WTC11 (cell line): Measurements from ENCODE around the gene TLX1. TPM values are rescaled to one million over a fixed set of nuclear protein-coding genes. Genes with fewer than 3 reads are reported as not detected.

Experiments
- ATAC-seq: fragments of 200-7000 bp; cut with Tn5 transposase; 2 replicates; pipeline ENCODE4 v1.10.0; 2021; ENCODE audit warnings: mild to moderate bottlenecking, moderate library complexity
- CTCF ChIA-PET: fragments of 300-600 bp; sonication (Branson Sonifier 250); formaldehyde crosslinking; loops from one replicate; lab custom pipeline; 2021; ENCODE audit warnings: antibody characterized with exemption; lab: Charles Lee
- POLR2A ChIA-PET: fragments of 350-600 bp; sonication (Branson Sonifier 250); formaldehyde crosslinking; loops from one replicate; lab custom pipeline; 2021; ENCODE audit warnings: antibody characterized with exemption; lab: Charles Lee
- DNase-seq: peaks from one replicate; pipeline ENCODE4 v3.0.0; 2021; ENCODE audit warnings: low spot score
- H3K27ac Mint-ChIP-seq: 2 replicates; pipeline ENCODE4 v1.8.0; 2021; ENCODE audit warnings: mixed read lengths
- H3K27me3 Mint-ChIP-seq: 2 replicates; pipeline ENCODE4 v1.8.0; 2021; ENCODE audit warnings: low read depth, mild to moderate bottlenecking, moderate library complexity, mixed read lengths
- H3K36me3 Mint-ChIP-seq: 2 replicates; pipeline ENCODE4 v1.8.0; 2021; ENCODE audit warnings: mixed read lengths
- H3K4me1 Mint-ChIP-seq: 2 replicates; pipeline ENCODE4 v1.8.0; 2022; ENCODE audit warnings: mixed read lengths
- H3K4me3 Mint-ChIP-seq: 2 replicates; pipeline ENCODE4 v1.8.0; 2021; ENCODE audit warnings: mild to moderate bottlenecking, moderate library complexity, mixed read lengths
- H3K9me3 Mint-ChIP-seq: 2 replicates; pipeline ENCODE4 v1.8.0; 2021; ENCODE audit warnings: mixed read lengths
- ARID4B ChIP-seq: sonication (generic); formaldehyde crosslinking; IDR thresholded peaks from 2 replicates; pipeline ENCODE4 v1.8.0; 2023; ENCODE audit warnings: missing genetic modification reagents, mild to moderate bottlenecking, borderline replicate concordance
- ATF2 ChIP-seq: sonication (generic); formaldehyde crosslinking; IDR thresholded peaks from 2 replicates; pipeline ENCODE4 v1.8.1; 2022; ENCODE audit warnings: low read depth, missing genetic modification reagents, borderline replicate concordance
- ATF6 ChIP-seq: sonication (generic); formaldehyde crosslinking; IDR thresholded peaks from 2 replicates; pipeline ENCODE4 v1.8.1; 2023; ENCODE audit warnings: mild to moderate bottlenecking, missing genetic modification reagents
- CDX4 ChIP-seq: fragments of 250-450 bp; sonication (Bioruptor Pico); IDR thresholded peaks from 2 replicates; pipeline ENCODE4 v1.9.0; 2021; ENCODE audit warnings: moderate library complexity, mild to moderate bottlenecking, inconsistent platforms, borderline replicate concordance
- EMX1 ChIP-seq: fragments of 250-450 bp; sonication (Bioruptor Pico); IDR thresholded peaks from 2 replicates; pipeline ENCODE4 v1.8.0; 2021; ENCODE audit warnings: mild to moderate bottlenecking
- ESRRA ChIP-seq: sonication (generic); formaldehyde crosslinking; IDR thresholded peaks from 2 replicates; pipeline ENCODE4 v1.8.1; 2022; ENCODE audit warnings: mild to moderate bottlenecking, missing genetic modification reagents, borderline replicate concordance
- FOXK1 ChIP-seq: sonication (generic); formaldehyde crosslinking; IDR thresholded peaks from 2 replicates; pipeline ENCODE4 v1.8.0; 2022; ENCODE audit warnings: mild to moderate bottlenecking, moderate library complexity, missing genetic modification reagents
- FOXP4 ChIP-seq: sonication (generic); formaldehyde crosslinking; IDR thresholded peaks from 2 replicates; pipeline ENCODE4 v1.8.0; 2022; ENCODE audit warnings: mild to moderate bottlenecking, missing genetic modification reagents
- IRF2 ChIP-seq: sonication (generic); formaldehyde crosslinking; IDR thresholded peaks from 2 replicates; pipeline ENCODE4 v1.8.0; 2022; ENCODE audit warnings: low read depth, missing genetic modification reagents, borderline replicate concordance
- MXD4 ChIP-seq: fragments of 250-450 bp; sonication (Bioruptor Pico); IDR thresholded peaks from 2 replicates; pipeline ENCODE4 v1.8.0; 2021; ENCODE audit warnings: mild to moderate bottlenecking, moderate library complexity, borderline replicate concordance
- MYBL2 ChIP-seq: sonication (generic); formaldehyde crosslinking; IDR thresholded peaks from 2 replicates; pipeline ENCODE4 v1.8.1; 2023; ENCODE audit warnings: mild to moderate bottlenecking, moderate library complexity, missing genetic modification reagents
- NFYB ChIP-seq: sonication (generic); formaldehyde crosslinking; conservative IDR thresholded peaks from 2 replicates; pipeline ENCODE4 v1.8.0; 2022; ENCODE audit warnings: low read depth, missing genetic modification reagents
- NR3C1 ChIP-seq: sonication (generic); formaldehyde crosslinking; conservative IDR thresholded peaks from 2 replicates; pipeline ENCODE4 v1.8.1; 2023; ENCODE audit warnings: low read depth, mild to moderate bottlenecking, missing genetic modification reagents
- TEAD1 ChIP-seq: sonication (generic); formaldehyde crosslinking; IDR thresholded peaks from 2 replicates; pipeline ENCODE4 v1.8.0; 2022; ENCODE audit warnings: mild to moderate bottlenecking, missing genetic modification reagents
- TEAD4 ChIP-seq: sonication (generic); formaldehyde crosslinking; IDR thresholded peaks from 2 replicates; pipeline ENCODE4 v1.8.0; 2022; ENCODE audit warnings: mild to moderate bottlenecking, missing genetic modification reagents
- ZBTB43 ChIP-seq: sonication (generic); formaldehyde crosslinking; IDR thresholded peaks from 2 replicates; pipeline ENCODE4 v1.8.1; 2023; ENCODE audit warnings: mild to moderate bottlenecking, missing genetic modification reagents
- ZMAT4 ChIP-seq: fragments of 250-450 bp; sonication (Bioruptor Pico); IDR thresholded peaks from 2 replicates; pipeline ENCODE4 v1.9.0; 2021; ENCODE audit warnings: mild to moderate bottlenecking
- ZNF281 ChIP-seq: sonication (generic); formaldehyde crosslinking; IDR thresholded peaks from 2 replicates; pipeline ENCODE4 v1.8.0; 2023; ENCODE audit warnings: mild to moderate bottlenecking, missing genetic modification reagents
- ZNF671 ChIP-seq: fragments of 250-450 bp; sonication (Bioruptor Pico); IDR thresholded peaks from 2 replicates; pipeline ENCODE4 v1.8.0; 2021; ENCODE audit warnings: mild to moderate bottlenecking
- ZSCAN18 ChIP-seq: fragments of 250-450 bp; sonication (Bioruptor Pico); IDR thresholded peaks from 2 replicates; pipeline ENCODE4 v2.1.2; 2022; ENCODE audit warnings: mild to moderate bottlenecking, moderate library complexity
- total RNA-seq: library from RNA; stranded (reverse); gene quantifications from 3 replicates; pipeline ENCODE4 v1.2.3, GENCODE V29; 2021

Gene TLX1
- total RNA-seq, 1 experiment from 2014 or later = 4.6 TPM

- no peak for TF ChIP-seq ARID4B
- no peak for TF ChIP-seq IRF2 (CRISPR knock-in tag)
- no peak for TF ChIP-seq NFYB (CRISPR knock-in tag)
- TF ChIP-seq ZNF281 (CRISPR knock-in tag) = no peak
- TF ChIP-seq MXD4 = no peak
- no peak for TF ChIP-seq TEAD4 (CRISPR knock-in tag)
- TF ChIP-seq ATF6 (CRISPR knock-in tag) = no peak
- no peak for TF ChIP-seq ATF2 (CRISPR knock-in tag)
- TF ChIP-seq FOXK1 (CRISPR knock-in tag) = no peak
- TF ChIP-seq EMX1 = no peak
- no peak for TF ChIP-seq FOXP4
- TF ChIP-seq TEAD1 (CRISPR knock-in tag) = no peak
Observed at GRCh38 chr10:101144053-101144452, 13.0 kb downstream of the TLX1 start (continued).

- Mint-ChIP-seq H3K4me3 (no peak overlapping the region), H3K4me1 (peaks cover 21% of the 10 kb centered on the region), H3K27ac (no peak overlapping the region), H3K9me3 (peaks cover 9% of the 10 kb centered on the region; the same call in 1 of the 2 replicates), H3K27me3 (peaks cover 100% of the 10 kb centered on the region), H3K36me3 (no peaks in the 10 kb centered on the region)
- DNase-seq (no peak), ATAC-seq (no peak)
- CTCF ChIA-PET = interaction anchor here (0.8 to 11.8 kb wide), 4 partner anchors 50 to 472 kb away, joined by 3 to 509 read pairs (median 10); no protein-coding TSS in a partner anchor
- POLR2A ChIA-PET = no interaction called here
- TF ChIP-seq ESRRA (CRISPR knock-in tag) = no peak
- TF ChIP-seq MYBL2 = no peak
- TF ChIP-seq ZMAT4 = no peak
- no peak for TF ChIP-seq ZBTB43 (CRISPR knock-in tag)
- no peak for TF ChIP-seq ZSCAN18
- no peak for TF ChIP-seq NR3C1 (CRISPR knock-in tag)
- TF ChIP-seq ZNF671 (CRISPR knock-in tag) = no peak
- TF ChIP-seq CDX4 = no peak
Observed at GRCh38 chr10:101145145-101145544, 14.0 kb downstream of the TLX1 start.
